ENCODE measurements around the gene ZDHHC14.
"Not testable (repeated sequence)": the region's sequence is repeated elsewhere in the genome, so short reads cannot be mapped to it uniquely, and the experiment has no call there.

ZDHHC14 gene

GRCh38 chr6:157381631-157382621 is 936 bp downstream of the ZDHHC14 start:
- DNase-seq, result peak; percentile 59

- no peak for DNase-seq
Measured at GRCh38 chr6:157382821-157383220, 1.8 kb downstream of the ZDHHC14 start.

GRCh38 chr6:157383471-157383870 is 2.5 kb downstream of the ZDHHC14 start:
- no peak for DNase-seq

- not testable (repeated sequence) for DNase-seq
Measured at GRCh38 chr6:157384962-157385361, 4.0 kb downstream of the ZDHHC14 start.

- no peak for DNase-seq
Measured at GRCh38 chr6:157385482-157385881, 4.5 kb downstream of the ZDHHC14 start.

- no peak for DNase-seq
Measured at GRCh38 chr6:157386023-157386422, 5.0 kb downstream of the ZDHHC14 start.

GRCh38 chr6:157386454-157386853 is 5.5 kb downstream of the ZDHHC14 start:
- DNase-seq, result no peak

GRCh38 chr6:157388924-157389323 is 7.9 kb downstream of the ZDHHC14 start:
- no peak for DNase-seq

- DNase-seq, result no peak
Measured at GRCh38 chr6:157390273-157391060, 9.5 kb downstream of the ZDHHC14 start.

- DNase-seq, result no peak
Measured at GRCh38 chr6:157392927-157393668, 12.1 kb downstream of the ZDHHC14 start.

GRCh38 chr6:157393669-157394327 is 12.8 kb downstream of the ZDHHC14 start:
- no peak for DNase-seq

GRCh38 chr6:157395199-157395598 is 14.2 kb downstream of the ZDHHC14 start:
- DNase-seq, result not testable (repeated sequence)

- no peak for DNase-seq
Measured at GRCh38 chr6:157396026-157396425, 15.0 kb downstream of the ZDHHC14 start.

- DNase-seq, result no peak
Measured at GRCh38 chr6:157397660-157398059, 16.7 kb downstream of the ZDHHC14 start.

- DNase-seq, result no peak
Measured at GRCh38 chr6:157398151-157398550, 17.2 kb downstream of the ZDHHC14 start.

GRCh38 chr6:157400676-157401075 is 19.7 kb downstream of the ZDHHC14 start:
- no peak for DNase-seq

- DNase-seq, result no peak
Measured at GRCh38 chr6:157401734-157402338, 20.8 kb downstream of the ZDHHC14 start.

GRCh38 chr6:157402996-157403685 is 22.2 kb downstream of the ZDHHC14 start:
- DNase-seq, result no peak

- DNase-seq, result no peak
Measured at GRCh38 chr6:157403686-157404051, 22.7 kb downstream of the ZDHHC14 start.

GRCh38 chr6:157405986-157406385 is 25.0 kb downstream of the ZDHHC14 start:
- no peak for DNase-seq

- no peak for DNase-seq
Measured at GRCh38 chr6:157406661-157407060, 25.7 kb downstream of the ZDHHC14 start.
